Body of pancreas (tissue), 4 donors: Measurements from ENCODE around the gene PHRF1.

ENCODE experiments used
- CTCF ChIP-seq, 7 experiments: fragments of 450-650 bp in 4 of 7; fragments of 200-600 bp in 3 of 7; sonication (generic) in 3 of 7; IDR thresholded peaks; one replicate each; pipeline ENCODE4 v1.5.1; 2016 to 2019; ENCODE audit warnings: antibody characterized with exemption in 7 of 7
- POLR2A ChIP-seq, 3 donors: fragments of 450-650 bp; IDR thresholded peaks; one replicate each; pipeline ENCODE4 v1.6.1; 2016; ENCODE audit warnings: antibody characterized with exemption in 3 of 3, mild to moderate bottlenecking in 2 of 3

- TF ChIP-seq POLR2A (IDR thresholded peaks at IDR 0.05) (no peak), CTCF (IDR thresholded peaks at IDR 0.05) (no peak)
Observed at GRCh38 chr11:596374-596773, 20.1 kb downstream of the PHRF1 start.
